DND-41 (cell line): ENCODE data around the gene QSOX1.

ENCODE experiments used
- ATAC-seq: fragments of 200-7000 bp; cut with Tn5 transposase; 3 replicates; pipeline ENCODE4 v1.9.1; 2021; ENCODE audit warnings: low read depth; ENCODE audit not compliant: insufficient read depth
- DNase-seq: peaks from one replicate; pipeline ENCODE4 v3.0.0-alpha.2; 2020
- H2AFZ ChIP-seq: 2 replicates; pipeline ENCODE4 v1.6.0; 2012; ENCODE audit warnings: low read depth, low read length
- H3K27ac ChIP-seq: 2 replicates; pipeline ENCODE4 v1.5.1; 2012; ENCODE audit warnings: low read length, inconsistent platforms
- H3K27me3 ChIP-seq: fragments of 200-600 bp; sonication (generic); 2 replicates; pipeline ENCODE4 v1.6.0; 2012; ENCODE audit warnings: low read length, mild to moderate bottlenecking, inconsistent platforms; ENCODE audit not compliant: insufficient read depth, poor library complexity
- H3K36me3 ChIP-seq: 2 replicates; pipeline ENCODE4 v1.5.1; 2012; ENCODE audit warnings: low read length, inconsistent platforms; ENCODE audit not compliant: insufficient read depth
- H3K4me1 ChIP-seq: 2 replicates; pipeline ENCODE4 v1.5.1; 2012; ENCODE audit warnings: mild to moderate bottlenecking, low read length; ENCODE audit not compliant: insufficient read depth
- H3K4me2 ChIP-seq: 2 replicates; pipeline ENCODE4 v1.6.0; 2012; ENCODE audit warnings: mild to moderate bottlenecking, moderate library complexity, low read length, inconsistent platforms; ENCODE audit not compliant: insufficient read depth
- H3K4me3 ChIP-seq, 2 experiments: fragments of 200-600 bp in 1 of 2; shearing (Covaris generic) in 1 of 2; 2 replicates each; pipeline ENCODE4 v1.5.1; 2012 to 2016; ENCODE audit warnings: inconsistent platforms in 2 of 2, low read length in 2 of 2, mild to moderate bottlenecking in 2 of 2, low read depth in 1 of 2, moderate library complexity in 1 of 2
- H3K79me2 ChIP-seq: 2 replicates; pipeline ENCODE4 v1.6.0; 2012; ENCODE audit warnings: low read length, inconsistent platforms; ENCODE audit not compliant: insufficient read depth
- H3K9ac ChIP-seq: 2 replicates; pipeline ENCODE4 v1.6.0; 2012; ENCODE audit warnings: low read depth, mild to moderate bottlenecking, inconsistent platforms, low read length, moderate library complexity
- H3K9me3 ChIP-seq: 2 replicates; pipeline ENCODE4 v1.5.1; 2012; ENCODE audit warnings: low read length, moderate library complexity, mild to moderate bottlenecking, inconsistent platforms; ENCODE audit not compliant: insufficient read depth, severe bottlenecking
- H4K20me1 ChIP-seq: 2 replicates; pipeline ENCODE4 v1.6.0; 2012; ENCODE audit warnings: low read length; ENCODE audit not compliant: insufficient read depth
- EZH2 ChIP-seq: IDR thresholded peaks from 3 replicates; pipeline ENCODE4 v1.6.1; 2012; ENCODE audit warnings: borderline replicate concordance, low read depth, mild to moderate bottlenecking, moderate library complexity, low read length, inconsistent platforms; ENCODE audit not compliant: severe bottlenecking
- TF ChIP-seq, protein P1 (sequence below): IDR thresholded peaks from 2 replicates; pipeline ENCODE4 v1.5.1; 2012; ENCODE audit warnings: borderline replicate concordance, low read length, moderate library complexity, mild to moderate bottlenecking; ENCODE audit not compliant: poor library complexity, severe bottlenecking; ENCODE audit errors: extremely low read depth

QSOX1 gene

DNA sequence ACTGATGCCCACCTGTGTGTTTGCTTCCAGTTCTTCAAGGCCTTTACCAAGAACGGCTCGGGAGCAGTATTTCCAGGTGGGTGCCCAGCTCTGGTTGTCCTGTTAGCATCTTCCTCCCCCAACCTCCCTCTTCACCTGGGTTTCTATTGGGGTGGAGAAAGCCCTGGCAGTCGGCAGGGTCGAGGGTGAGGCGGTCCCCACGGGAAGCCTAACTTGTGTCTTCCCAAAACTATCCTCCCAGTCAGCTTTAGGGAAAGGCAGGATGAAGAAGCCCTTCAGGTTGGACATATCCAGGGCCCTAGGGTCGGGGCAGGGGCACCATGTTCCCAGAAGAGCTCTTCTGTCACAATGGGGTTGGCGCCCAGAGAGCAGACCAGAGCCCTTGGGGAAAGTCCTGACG, 20.6 kb downstream of the QSOX1 start:
- Histone ChIP-seq H3K9ac (no peak overlapping the region), H4K20me1 (peaks cover 3% of the 10 kb centered on the region; the same call in 1 of the 2 replicates), H3K4me1 (no peaks in the 10 kb centered on the region), H3K9me3 (no peaks in the 10 kb centered on the region), H3K79me2 (no peaks in the 10 kb centered on the region), H3K27ac (no peak overlapping the region), H3K27me3 (no peaks in the 10 kb centered on the region), H3K4me2 (no peak overlapping the region), H2AFZ (no peak overlapping the region), H3K4me3 (no peak overlapping the region), H3K36me3 (no peaks in the 10 kb centered on the region)
- ATAC-seq: no peak
- no peak for TF ChIP-seq EZH2
- TF ChIP-seq, protein P1, sequence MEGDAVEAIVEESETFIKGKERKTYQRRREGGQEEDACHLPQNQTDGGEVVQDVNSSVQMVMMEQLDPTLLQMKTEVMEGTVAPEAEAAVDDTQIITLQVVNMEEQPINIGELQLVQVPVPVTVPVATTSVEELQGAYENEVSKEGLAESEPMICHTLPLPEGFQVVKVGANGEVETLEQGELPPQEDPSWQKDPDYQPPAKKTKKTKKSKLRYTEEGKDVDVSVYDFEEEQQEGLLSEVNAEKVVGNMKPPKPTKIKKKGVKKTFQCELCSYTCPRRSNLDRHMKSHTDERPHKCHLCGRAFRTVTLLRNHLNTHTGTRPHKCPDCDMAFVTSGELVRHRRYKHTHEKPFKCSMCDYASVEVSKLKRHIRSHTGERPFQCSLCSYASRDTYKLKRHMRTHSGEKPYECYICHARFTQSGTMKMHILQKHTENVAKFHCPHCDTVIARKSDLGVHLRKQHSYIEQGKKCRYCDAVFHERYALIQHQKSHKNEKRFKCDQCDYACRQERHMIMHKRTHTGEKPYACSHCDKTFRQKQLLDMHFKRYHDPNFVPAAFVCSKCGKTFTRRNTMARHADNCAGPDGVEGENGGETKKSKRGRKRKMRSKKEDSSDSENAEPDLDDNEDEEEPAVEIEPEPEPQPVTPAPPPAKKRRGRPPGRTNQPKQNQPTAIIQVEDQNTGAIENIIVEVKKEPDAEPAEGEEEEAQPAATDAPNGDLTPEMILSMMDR: no peak
- no peak for DNase-seq

DNA sequence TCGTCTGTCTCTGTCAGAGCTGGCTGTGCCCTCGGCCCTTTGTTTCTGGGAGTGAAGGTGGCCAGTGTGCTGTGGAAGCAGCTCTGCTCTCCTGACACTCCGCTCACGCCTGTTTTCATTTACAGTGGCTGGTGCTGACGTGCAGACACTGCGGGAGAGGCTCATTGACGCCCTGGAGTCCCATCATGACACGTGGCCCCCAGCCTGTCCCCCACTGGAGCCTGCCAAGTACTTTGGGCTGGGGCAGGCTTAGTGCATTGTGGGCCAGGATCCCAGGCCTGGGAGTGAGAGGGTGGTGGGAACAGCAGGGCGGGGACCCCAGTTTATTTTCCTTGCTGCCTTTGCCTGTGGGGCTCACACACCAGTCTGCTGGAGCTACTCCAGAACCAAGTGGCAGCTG, 21.1 kb downstream of the QSOX1 start:
- ATAC-seq: no peak
- Histone ChIP-seq H4K20me1 (peaks cover 3% of the 10 kb centered on the region; the same call in 1 of the 2 replicates), H3K27me3 (no peaks in the 10 kb centered on the region), H3K79me2 (no peaks in the 10 kb centered on the region), H3K9ac (no peak overlapping the region), H3K36me3 (no peaks in the 10 kb centered on the region), H3K9me3 (no peaks in the 10 kb centered on the region), H3K4me3 (no peak overlapping the region), H2AFZ (no peak overlapping the region), H3K27ac (no peak overlapping the region), H3K4me1 (no peaks in the 10 kb centered on the region), H3K4me2 (no peak overlapping the region)
- DNase-seq: no peak
- TF ChIP-seq, protein P1: no peak

DNA sequence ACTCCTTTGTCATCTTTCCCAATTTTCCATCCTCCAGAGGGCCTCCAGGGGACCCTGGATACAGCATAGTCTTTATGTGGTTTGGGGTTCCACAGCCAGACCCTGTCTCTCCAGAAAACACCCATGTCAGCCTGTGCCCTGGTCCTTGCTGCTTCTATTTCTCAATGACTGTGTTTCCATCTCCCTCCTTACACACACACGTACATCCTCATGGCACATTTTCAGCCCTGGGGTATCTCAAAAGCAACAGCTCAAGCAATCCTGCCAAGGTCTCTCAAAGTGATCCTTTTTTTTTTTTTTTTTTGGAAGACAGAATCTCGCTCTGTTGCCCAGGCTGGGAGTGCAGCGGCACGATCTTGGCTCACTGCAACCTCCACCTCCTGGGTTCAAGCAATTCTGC, 22.3 kb downstream of the QSOX1 start:
- TF ChIP-seq EZH2: no peak
- TF ChIP-seq, protein P1: no peak
- no peaks in the 10 kb centered on the region for H3K4me1 ChIP-seq
- no peak overlapping the region for H3K4me3 ChIP-seq
- peaks cover 3% of the 10 kb centered on the region; the same call in 1 of the 2 replicates for H4K20me1 ChIP-seq
- no peak overlapping the region for H3K27ac ChIP-seq
- no peak overlapping the region for H3K4me2 ChIP-seq
- no peak overlapping the region for H3K9ac ChIP-seq
- no peaks in the 10 kb centered on the region for H3K36me3 ChIP-seq
- H3K79me2 ChIP-seq: no peaks in the 10 kb centered on the region
- no peaks in the 10 kb centered on the region for H3K9me3 ChIP-seq
- no peaks in the 10 kb centered on the region for H3K27me3 ChIP-seq
- no peak for DNase-seq
- no peak overlapping the region for H2AFZ ChIP-seq
- ATAC-seq: no peak

DNA sequence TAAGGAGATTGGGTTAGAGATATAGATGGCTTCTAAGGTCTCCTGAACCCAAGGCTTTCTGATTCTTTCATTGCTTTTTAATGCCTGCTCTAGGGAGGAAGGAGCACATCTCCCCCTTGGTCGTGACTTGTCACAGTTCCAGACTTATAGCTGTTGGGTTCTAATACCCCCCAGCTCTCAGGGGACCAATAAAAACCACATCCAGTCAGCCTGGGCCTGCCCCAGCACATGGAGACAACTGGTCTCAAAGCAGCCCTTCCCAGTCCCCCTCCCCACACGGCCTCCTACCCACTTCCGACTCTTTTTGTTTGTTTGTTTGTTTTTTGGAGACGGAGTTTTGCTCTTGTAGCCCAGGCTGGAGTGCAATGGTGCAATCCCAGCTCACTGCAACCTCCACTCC, 23.3 kb downstream of the QSOX1 start:
- no peak overlapping the region for H3K4me2 ChIP-seq
- no peak overlapping the region for H2AFZ ChIP-seq
- no peak overlapping the region for H3K4me3 ChIP-seq
- ATAC-seq: 0 out of 3 replicates have a peak, but pooled peaks have one; percentile 25
- TF ChIP-seq EZH2: no peak
- TF ChIP-seq, protein P1: no peak
- DNase-seq: no peak
- H3K27ac ChIP-seq: no peak overlapping the region
- H4K20me1 ChIP-seq: peaks cover 3% of the 10 kb centered on the region; the same call in 1 of the 2 replicates
- no peaks in the 10 kb centered on the region for H3K4me1 ChIP-seq
- H3K9ac ChIP-seq: no peak overlapping the region
- H3K27me3 ChIP-seq: no peaks in the 10 kb centered on the region
- H3K36me3 ChIP-seq: no peaks in the 10 kb centered on the region
- no peaks in the 10 kb centered on the region for H3K9me3 ChIP-seq
- H3K79me2 ChIP-seq: no peaks in the 10 kb centered on the region
